Bronchial epithelial cell (primary cell): Measurements from ENCODE around the gene PAOX. TPM values are rescaled to one million over a fixed set of nuclear protein-coding genes. Genes with fewer than 3 reads are reported as not detected.

Source experiments
- DNase-seq: peaks from one replicate; pipeline ENCODE4 v3.0.0-alpha.2; 2010; ENCODE audit warnings: low read depth
- FAIRE-seq: peaks from 2 replicates; lab custom pipeline; 2011; peaks lifted over from hg19 to GRCh38; lab: Jason Lieb, UNC
- H3K27me3 ChIP-seq: 2 replicates; pipeline ENCODE4 v1.5.1; 2011; ENCODE audit warnings: low read length; ENCODE audit not compliant: control insufficient read depth, insufficient read depth
- H3K36me3 ChIP-seq: 2 replicates; pipeline ENCODE4 v1.5.1; 2011; ENCODE audit warnings: low read length; ENCODE audit not compliant: control insufficient read depth, insufficient read depth
- H3K4me3 ChIP-seq: 2 replicates; pipeline ENCODE4 v1.5.1; 2011; ENCODE audit warnings: mild to moderate bottlenecking, low read depth, low read length, control low read depth
- CTCF ChIP-seq: IDR thresholded peaks from 2 replicates; pipeline ENCODE4 v1.5.1; 2011; ENCODE audit warnings: mild to moderate bottlenecking, moderate library complexity, low read length, control low read depth, inconsistent platforms; ENCODE audit not compliant: insufficient read depth, severe bottlenecking
- total RNA-seq: library from RNA; depleted of rRNA; stranded (reverse); fragments of >200 nt; gene quantifications from 2 replicates; pipeline ENCODE4 v1.2.1, GENCODE V29; 2014

Gene PAOX
- total RNA-seq, 1 donor from 2014 or later = 5.0 TPM

GRCh38 chr10:133401981-133402725 lies 23.1 kb downstream of the PAOX start:
- TF ChIP-seq CTCF = no peak
- no peak for FAIRE-seq
- no peak overlapping the region for H3K4me3 ChIP-seq
- peaks cover 28% of the 10 kb centered on the region for H3K36me3 ChIP-seq
- H3K27me3 ChIP-seq = no peaks in the 10 kb centered on the region
- no peak for DNase-seq

GRCh38 chr10:133403359-133403758 lies 24.3 kb downstream of the PAOX start:
- DNase-seq = no peak
- FAIRE-seq = no peak
- Histone ChIP-seq H3K4me3 (no peak overlapping the region), H3K27me3 (no peaks in the 10 kb centered on the region), H3K36me3 (peaks cover 27% of the 10 kb centered on the region)
- no peak for TF ChIP-seq CTCF

GRCh38 chr10:133403784-133404183 lies 24.7 kb downstream of the PAOX start:
- H3K4me3 ChIP-seq = no peak overlapping the region
- peaks cover 25% of the 10 kb centered on the region for H3K36me3 ChIP-seq
- DNase-seq = no peak
- no peaks in the 10 kb centered on the region for H3K27me3 ChIP-seq
- no peak for FAIRE-seq
- no peak for TF ChIP-seq CTCF

GRCh38 chr10:133405272-133405671 lies 26.2 kb downstream of the PAOX start:
- TF ChIP-seq CTCF = no peak
- DNase-seq (no peak), FAIRE-seq (no peak)
- Histone ChIP-seq H3K36me3 (peaks cover 18% of the 10 kb centered on the region), H3K27me3 (no peaks in the 10 kb centered on the region), H3K4me3 (no peak overlapping the region)

GRCh38 chr10:133405844-133406527 lies 26.9 kb downstream of the PAOX start:
- H3K36me3 ChIP-seq = peaks cover 15% of the 10 kb centered on the region
- H3K27me3 ChIP-seq = no peaks in the 10 kb centered on the region
- no peak overlapping the region for H3K4me3 ChIP-seq
- TF ChIP-seq CTCF = no peak
- DNase-seq = no peak
- FAIRE-seq = no peak
